HG03342 (cell line): Measurements from ENCODE around the gene TPM2.

Source experiments
- ATAC-seq: cut with Tn5 transposase; IDR thresholded peaks from one replicate; pipeline ENCODE4 v1.9.1; 2021; ENCODE audit warnings: mild to moderate bottlenecking, moderate library complexity; ENCODE audit not compliant: unreplicated experiment

Gene TPM2

DNA sequence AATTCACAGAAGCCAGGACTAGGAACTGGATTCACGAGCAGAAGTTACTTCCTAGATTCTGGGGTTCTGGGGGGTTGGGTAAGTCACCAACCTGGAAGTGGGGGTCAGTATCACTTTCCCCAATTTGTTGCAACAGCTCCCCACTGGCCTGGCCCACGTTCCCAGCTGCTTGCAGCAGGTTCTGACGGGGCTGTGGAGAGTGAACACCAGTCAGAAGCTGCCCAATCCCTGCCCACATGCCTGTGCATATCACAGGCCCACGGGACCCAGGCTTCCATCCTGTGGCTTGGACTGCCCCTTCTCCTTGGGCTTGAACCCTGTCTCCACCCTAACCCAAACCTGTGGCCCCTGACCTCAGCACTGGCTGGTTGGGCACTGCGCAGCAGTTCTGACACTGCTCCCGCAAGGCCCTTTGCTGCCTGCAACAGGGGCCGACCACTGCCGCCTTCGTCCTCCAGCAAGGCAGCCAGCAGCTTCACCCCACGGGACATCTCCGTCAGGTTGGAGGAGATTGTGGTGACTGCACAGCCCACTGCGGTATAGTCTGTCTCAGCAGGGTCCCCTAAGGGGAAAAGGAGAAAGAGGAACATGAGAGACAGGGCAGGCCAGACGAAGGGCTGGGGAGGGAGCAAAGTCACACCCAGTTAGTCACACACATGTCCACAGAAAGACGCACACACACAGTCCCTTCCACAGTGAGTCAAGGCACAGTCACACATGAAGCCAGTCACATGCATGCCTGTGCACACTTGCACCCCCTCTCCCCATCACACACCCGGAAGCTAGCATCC lies 29.2 kb upstream of the TPM2 start:
- ATAC-seq, result no peak

DNA sequence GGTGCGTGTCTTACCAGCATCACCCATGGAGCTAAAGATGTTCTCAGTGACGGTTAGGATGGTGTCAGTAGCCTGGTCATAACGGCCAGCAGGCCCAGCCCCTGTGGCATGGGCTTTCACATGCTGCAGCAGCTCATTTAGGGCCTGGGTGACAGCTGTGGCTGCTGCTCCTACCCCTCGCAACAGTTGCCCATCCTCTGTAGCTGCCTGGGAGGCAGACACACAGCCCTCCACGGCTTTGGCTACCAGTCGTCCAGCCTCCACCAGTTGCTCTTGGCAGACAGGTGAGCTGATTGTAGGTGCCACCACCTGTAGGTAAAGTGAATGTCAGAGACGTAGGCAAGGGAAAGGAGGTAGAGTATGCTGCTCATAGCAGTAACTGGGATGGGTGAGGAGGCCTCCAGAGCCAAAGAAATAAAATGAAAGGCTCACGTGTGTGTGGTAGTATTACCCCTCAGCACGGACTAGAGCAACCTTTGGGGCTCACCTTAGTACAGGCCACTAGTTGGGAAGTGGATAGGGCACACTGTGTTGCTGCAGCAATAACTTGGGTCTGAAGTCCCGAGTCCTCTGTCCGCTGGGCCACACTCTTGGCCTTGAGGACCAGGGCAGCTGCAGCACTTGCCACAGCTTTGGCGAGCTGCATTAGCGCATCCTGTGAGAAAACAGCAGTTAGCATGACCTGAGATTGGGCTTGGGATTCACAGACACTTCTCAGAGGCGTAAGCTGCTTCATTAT lies 27.6 kb upstream of the TPM2 start:
- ATAC-seq, result no peak

DNA sequence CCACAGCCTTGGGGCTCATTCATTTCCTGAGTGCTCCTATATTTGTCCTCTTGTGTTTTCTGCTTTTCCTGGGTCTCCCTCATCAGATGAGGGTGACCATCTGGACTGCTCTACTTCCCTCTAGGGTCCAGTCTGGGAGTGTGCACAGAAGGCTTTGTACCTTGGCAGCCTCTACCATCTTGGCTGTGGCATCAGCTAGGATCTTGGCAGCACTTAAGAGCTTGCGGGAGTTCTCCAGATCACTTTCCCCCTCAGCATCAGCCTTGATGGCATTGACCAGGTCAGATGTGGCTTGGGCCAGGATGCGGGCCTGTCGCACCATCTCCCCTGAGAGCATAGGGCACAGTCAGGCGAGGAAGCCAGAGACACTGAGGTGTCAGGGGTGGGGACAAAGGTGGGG lies 26.5 kb upstream of the TPM2 start:
- ATAC-seq, result no peak

DNA sequence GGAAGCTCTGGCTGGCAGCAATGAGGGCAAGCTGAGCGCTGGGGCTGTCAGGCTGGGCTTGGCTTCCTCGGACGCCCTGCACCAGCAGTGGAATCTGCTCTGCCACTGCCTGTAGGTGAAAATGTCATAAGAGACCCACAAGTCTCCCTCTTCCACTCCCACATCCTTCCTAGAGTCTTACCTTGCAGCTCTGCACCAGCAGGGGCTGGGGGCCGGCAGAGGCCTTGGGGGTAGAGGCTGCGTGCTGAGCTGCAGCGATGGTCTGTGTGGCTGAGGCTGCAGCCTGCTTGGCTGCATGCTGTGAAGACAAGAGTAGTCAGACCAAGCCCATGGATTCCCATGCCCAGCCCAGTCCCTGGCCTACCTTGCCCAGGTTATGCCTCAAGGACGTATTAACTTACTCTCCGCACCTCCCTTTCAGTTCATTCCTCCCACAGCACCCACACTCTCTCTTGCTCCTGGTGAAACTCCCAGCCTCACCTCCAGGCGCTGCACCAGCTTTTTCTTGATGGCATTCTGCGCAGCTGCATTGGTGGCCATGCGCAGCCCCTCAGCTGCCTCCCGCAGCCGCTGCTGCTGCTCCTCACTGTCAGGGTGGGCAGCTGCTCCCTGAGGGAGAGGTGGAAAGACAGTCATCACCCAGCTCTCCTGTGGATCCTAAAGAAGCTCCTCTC lies 25.0 kb upstream of the TPM2 start:
- ATAC-seq, result no peak

DNA sequence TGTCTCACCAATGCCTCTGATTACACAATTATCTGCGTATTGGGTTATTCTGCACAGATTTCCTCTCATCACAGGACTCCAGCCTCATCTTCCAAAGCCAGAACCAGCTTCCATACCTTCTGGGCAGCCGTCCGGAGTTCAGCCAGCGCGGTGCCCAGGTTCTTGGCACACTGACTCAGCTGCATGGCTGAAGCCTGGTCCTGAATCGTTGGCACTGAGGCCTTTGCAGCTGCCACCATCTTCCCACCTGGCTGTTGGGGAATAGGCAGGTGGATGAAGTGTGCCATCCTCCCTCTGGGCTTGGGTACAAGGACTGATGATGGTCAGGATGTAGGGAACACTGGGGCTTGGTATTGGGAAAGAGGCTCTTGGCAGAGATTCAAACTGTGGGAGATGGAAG lies 24.4 kb upstream of the TPM2 start:
- ATAC-seq, result no peak

DNA sequence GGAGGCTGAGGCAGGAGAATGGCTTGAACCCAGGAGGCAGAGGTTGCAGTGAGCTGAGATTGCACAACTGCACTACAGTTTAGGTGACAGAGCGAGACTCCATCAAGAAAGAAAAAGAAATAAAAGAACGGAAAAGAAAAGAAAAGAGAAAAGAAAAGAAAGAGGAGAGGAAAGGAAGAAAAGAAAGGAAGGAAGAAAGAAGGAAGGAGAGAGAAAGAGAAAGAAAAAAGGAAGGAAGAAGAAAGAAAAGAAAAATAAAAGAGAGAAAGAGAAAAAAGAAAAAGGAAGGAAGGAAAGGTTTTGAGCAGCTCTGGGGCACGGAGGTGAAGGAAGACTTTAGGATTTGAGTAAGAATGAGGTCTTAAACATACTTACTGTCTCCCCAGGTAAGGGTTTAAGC lies 23.9 kb upstream of the TPM2 start:
- ATAC-seq, result no peak

DNA sequence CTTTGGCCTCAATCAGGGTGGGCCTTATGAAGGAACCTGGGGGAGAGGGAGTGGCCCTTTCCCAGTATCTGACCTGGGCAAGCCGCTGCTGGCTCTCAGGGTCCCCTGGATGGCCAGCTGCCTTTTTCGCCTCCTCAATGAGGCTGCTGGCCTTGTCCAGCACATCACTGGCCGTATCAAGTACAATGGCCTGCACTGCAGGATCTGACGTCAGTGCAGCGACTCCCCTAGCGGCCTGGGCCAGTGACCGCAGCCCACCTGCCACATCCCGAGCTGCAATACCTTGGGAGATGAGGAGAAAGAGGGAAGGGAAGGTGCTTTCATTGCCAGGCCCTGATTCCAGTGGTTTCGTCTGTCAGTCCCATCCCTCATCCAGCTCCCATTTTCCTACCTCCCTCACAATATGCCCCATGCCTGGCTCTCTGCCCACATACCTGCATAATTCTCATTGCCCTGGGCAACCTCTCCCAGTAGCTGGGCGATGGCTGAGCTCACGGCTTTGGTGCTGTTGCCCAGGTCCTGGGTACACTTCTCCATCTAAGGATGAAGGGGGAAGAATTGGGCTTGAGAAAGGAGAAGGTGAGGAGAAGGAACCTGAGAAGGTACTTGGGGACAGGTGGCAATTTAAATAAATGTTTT lies 23.2 kb upstream of the TPM2 start:
- ATAC-seq, result no peak

DNA sequence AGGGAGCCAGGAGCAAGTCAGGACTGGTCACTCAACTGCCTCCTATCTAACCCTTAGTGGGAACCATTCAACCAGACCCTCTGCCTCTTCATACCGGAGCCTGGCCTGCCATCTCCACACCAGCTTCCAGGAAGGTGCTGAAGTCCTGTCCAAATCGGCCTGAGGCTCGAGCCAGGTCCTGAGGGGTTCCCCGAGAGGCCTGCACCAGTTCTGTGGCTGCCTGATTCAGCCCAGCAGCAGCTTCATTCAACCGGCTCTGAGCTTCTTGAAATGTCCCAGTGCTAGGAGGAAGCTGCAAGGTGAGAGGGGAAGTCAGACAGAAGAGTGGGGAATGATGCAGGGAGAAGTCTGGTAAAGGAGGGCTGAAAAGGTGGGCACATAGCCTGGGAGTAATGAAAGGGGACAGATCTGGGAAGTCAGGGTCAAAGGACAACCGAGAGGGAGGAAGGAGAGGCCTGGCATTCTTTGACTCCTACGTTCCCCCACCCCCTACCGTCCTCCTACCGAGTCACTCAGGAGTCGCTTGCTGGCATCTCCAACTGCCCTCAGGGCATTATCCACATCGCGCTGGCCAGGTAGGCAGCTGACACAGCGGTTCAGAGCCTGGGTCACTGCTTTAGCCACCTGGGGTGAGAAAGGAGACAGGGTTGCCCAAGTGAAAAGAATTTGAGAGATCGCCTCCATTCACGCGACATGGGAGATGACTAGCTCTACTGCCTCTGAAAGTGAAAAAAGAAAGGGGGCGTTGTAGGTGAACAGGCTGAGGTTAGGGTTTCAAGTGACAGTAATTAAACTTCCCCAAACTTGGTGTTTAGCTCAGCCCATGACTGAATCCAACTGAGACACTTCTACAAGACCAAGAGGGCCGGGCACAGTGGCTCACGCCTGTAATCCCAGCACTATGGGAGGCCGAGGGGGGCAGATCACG lies 22.0 kb upstream of the TPM2 start:
- ATAC-seq, result no peak

DNA sequence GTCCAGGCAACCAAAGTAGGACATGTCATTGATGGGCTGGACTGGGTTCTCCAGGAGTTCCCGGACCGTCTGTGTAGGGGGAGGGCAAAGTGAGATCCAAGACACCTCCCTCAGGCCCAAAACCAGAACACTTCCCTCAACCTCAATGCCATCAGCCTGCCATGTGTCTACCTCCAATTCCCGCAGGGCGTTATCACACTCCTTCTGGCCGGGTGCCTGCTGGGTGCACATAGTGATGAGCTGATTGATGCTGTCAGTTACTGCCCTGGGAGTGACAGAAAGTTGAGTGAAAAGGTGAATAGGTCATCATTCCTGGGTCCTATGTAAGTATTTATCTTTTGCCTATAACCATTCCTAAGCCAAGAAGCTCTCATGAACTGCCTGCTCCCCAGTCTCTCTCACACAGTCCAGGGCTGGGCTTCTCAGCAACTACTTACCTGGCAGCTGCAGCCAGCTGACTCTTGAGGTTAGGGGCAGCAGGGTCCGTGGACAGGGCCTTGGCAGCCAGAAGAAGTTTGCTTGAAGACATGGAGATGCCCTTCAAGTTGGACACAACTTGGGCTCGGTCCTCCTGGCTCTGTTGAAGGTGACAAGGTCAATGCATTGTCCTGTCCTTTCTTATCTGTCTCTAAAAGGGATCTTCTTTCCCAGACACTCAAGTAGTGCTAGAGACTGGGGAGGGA lies 21.2 kb upstream of the TPM2 start:
- no peak for ATAC-seq

DNA sequence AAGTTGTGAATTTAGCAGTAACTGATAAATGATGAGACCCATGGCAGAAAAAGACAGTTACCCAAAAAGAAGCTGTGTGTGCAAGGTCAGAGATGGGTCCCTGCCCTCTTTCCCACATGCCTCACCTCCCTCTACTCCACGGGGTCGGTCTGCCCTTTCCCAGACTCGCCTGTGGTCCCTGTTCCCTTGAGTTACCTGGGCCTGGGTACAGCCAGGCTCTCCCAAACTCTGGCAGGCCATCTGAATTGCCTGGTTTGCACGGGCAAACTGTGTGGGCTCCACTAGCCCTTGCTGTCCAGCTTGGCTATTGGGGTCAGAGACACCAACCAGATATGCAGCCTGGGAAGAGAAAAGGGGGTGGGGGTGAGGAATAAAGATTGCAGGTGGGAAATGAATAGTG lies 18.4 kb upstream of the TPM2 start:
- ATAC-seq, result no peak

DNA sequence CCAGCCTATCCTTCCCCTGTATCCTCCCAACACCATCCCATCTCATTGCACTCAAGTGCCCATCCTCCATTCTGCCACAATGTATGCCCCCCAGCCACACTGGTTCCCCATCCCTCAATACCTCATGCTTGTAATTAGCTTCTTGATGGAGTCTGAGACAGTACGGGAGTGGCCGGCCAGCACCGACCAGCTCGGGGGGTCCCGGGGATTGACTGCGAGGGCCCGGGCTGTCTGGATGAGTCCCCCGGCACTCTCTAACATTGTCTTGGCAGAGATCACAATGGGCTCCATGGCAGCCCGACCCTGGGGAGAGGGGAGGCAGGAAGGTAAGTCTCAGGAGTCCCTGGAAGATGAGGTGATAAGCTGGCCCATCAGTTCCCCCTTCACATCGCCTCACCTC lies 17.2 kb upstream of the TPM2 start:
- ATAC-seq, result no peak

DNA sequence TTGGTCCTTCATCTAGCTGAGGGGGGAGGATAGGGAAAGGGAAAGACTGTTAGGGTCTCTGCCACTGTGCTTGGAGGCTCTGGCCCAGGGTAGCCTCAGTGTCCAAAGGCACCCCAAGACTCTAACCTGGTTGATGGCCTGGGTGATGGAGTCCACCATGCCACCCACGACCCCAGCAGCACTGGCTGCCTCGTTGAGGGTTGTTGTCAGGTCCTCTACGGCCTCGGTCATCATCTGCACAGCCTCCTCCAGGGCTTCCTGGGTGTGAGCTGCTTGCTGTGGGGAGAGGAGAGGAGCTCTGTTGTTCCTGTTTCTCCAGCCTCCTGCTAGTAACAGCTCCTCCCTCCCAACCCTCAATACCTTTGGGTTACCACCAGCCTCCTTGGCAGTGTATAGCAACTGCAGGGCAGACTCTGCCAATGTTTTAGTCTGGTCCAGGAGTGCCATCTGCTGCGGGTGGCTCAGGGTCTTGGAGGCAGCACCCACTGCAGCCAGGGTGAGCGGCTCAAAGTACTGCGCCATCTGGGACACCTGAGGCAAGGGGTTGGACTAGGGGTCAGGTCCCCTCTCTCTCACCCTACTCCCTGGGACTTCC lies 16.2 kb upstream of the TPM2 start:
- ATAC-seq, result no peak

DNA sequence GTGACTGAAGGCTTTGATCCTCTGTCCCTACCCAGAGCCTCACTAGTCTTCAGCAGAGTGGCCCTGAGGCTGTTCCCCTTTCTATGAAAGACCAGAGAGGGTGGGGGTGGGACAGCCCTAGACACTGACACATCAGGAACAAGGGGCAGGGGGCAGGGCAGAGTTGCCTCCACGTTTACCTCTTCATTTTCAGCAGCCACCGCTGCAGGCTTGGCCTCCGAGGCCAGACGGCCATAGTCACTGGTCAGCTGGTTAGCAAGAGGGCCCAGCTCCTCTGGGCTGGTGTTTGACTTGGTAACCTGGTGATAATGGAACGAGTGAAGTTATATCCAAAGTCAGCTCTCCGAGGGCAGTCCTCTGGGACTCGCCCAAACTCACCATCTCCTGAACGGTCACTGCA lies 15.6 kb upstream of the TPM2 start:
- no peak for ATAC-seq

DNA sequence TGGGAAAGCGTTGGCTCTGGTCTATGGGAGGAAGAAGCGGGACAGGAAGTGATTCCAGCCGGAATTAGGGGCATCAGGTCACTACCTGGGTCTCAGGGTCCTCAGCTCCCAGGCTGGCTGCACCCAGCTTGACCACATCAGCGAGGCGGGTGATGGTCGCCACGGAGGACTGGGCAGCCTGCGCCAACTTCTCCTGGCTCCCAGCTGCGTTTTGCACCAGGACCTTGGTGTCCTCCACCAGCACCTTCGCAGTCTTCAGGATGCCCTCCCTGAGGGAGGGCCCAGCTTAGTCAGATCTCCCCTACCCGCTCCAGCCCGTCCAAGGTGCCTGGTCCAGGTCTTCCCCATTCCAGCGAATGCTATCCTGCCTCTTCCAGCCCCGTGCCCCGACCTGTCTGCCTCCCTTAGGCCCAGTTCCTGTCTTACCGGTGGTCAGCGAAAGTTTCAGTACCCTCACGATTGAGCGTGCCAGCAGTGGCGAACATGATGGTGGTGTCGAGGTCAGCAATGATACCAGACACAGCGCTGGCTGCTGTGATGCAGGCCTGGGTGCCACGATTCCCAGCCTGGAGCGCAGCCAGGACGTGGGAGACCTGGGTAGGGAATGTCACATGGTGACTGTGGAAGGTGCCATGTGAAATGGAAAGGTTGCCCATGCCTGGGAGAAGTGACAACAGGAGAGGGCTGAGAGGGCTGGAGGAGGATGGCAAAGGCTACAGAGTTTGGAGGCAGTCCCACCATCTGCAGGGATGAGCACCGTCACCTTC lies 14.4 kb upstream of the TPM2 start:
- no peak for ATAC-seq

DNA sequence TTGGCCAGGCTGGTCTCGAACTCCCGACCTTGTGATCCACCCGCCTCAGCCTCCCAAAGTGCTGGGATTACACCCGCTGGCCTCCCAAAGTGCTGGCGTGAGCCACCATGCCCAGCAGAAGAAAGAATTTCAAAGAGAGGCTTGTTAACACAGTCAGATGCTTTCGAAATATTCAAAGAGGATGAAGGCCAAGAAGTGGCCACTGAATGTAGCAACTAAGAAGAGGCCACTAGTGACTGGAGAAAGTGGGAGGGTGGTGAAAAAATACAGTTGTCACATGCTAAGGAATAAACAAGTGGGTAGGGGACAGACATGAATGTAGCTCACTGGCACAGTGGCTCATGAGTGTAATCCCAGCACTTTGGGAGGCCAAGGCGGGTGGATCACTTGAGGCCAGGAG lies 13.0 kb upstream of the TPM2 start:
- ATAC-seq, result no peak

DNA sequence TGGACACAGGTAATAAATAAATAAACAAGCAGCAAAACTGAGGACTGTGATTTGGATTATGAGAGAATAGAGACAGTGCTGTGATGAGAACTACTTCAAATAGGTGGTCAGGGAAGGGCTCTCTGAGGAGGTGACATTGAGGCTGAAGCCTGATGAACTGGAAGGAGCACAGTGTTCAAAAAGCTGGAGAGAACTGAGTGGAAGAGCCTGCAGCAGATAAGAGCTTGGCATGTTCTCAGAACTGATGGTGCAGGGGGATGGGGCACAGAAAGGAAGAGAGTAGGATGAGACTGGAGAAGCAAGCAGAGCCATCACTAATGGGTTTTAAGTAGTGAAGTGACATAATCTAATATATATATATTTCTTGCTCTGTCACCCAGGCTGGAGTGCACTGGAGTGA lies 11.2 kb upstream of the TPM2 start:
- ATAC-seq, result no peak

DNA sequence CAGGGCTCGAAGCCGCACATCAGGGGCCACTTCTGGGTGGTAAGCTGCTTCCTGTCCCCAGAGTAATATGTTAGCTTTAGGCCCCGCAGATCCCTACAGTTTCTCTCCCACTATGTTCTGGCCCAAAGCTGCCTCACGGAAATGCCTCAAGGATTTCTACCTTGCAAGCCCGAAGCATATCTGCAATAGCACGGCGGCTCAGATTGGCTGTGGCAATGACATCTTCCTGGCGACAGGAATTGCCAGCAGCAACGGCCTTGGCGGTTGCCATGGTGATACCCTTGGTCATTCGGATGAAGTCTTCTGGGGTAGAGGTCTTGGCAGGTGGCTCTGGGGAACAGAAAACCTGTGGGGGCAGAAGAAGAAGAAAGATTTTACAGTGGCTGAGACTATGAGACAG lies 10.3 kb upstream of the TPM2 start:
- ATAC-seq, result no peak

DNA sequence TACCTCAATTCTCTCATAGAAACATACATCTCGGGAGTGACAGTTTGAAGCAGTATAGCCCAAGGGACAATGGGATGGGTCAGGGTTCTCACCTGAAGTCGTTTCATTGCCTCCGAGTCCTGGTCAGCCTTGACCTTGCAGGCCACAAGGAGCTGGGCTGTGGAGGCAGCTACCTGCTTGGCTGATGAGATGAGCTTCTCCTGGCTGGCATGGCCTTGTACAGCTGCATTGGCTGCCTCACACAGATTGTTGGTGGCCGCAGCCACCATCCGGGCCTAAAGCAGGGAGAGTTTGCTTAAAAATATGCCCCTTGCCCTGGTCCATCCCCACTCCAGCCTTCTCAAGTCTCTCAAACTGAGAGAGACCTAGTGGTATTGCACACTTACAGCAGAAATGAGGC lies 8.5 kb upstream of the TPM2 start:
- ATAC-seq, result no peak

DNA sequence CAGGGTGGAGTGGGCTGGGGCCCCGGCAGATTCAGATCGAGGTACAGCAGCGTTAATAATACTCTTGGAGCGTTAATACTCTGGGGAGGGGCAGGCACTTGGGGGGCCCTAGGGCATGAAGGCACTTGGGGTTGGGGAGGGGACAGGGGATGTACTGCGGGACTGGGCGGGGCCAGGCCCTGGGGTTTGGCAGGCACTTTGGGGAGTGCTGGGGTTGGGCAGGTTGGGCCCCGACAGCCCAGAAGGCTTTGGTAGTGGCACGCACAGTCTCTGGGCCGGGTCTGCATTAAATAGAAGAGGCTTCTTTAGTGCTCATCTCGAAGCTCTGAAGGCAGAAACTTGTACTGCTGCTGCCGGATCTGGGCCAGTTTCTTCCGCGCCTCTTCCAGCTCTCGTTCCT lies 7.8 kb upstream of the TPM2 start:
- no peak for ATAC-seq
